Heart left ventricle (tissue), 13 donors: Measurements from ENCODE around the gene SNHG17.
"Not testable (repeated sequence)": the region's sequence is repeated elsewhere in the genome, so short reads cannot be mapped to it uniquely, and the experiment has no call there.

Source experiments
- POLR2A ChIP-seq, 2 donors: fragments of 450-650 bp; IDR thresholded peaks; one replicate each; pipeline ENCODE4 v1.6.1; 2017; ENCODE audit warnings: antibody characterized with exemption in 2 of 2, mild to moderate bottlenecking in 2 of 2, moderate library complexity in 2 of 2
- TF ChIP-seq, protein P1 (sequence below), 12 donors: fragments of 200-600 bp; sonication (generic) in 4 of 12; IDR thresholded peaks; one replicate each; pipeline versions ENCODE4 v1.5.0 to v1.8.0; 2018 to 2022; ENCODE audit warnings: antibody characterized with exemption in 12 of 12, mild to moderate bottlenecking in 5 of 12
- donor health status: ischemic (EF 13 %, LVEDD 7.1; RV severe dilation, severe dysfunction).
- donor health status: DM: no; HTN: yes; CAD: no.
- donor health status: DM: no; HTN: no; CAD: no.
- donor health status: ischemic (EF 25% LVEDD 6.9; RV normal size, moderate dysfunction).
- donor health status: ischemic (EF 25% LVEDD 5.7; RV mildly dilated, moderate dysfunction).
- donor health status: ischemic (EF 35%, LVEDD 5.7; RV mildly dilated, moderate dysfunction).
- donor health status: nonischemic (EF 11% LVEDD 7.7; RV severe dilation, severe dysfunction).
- donor health status: DM: yes; HTN: yes; CAD: no.
- donor health status: PGD.
- donor health status: ischemic (EF 29% LVEDD 5.4; RV normal size, mild dysfunction).
- donor health status: nonischemic (EF 23%, LVEDD 6.1; RV moderate dilation, normal function).

DNA sequence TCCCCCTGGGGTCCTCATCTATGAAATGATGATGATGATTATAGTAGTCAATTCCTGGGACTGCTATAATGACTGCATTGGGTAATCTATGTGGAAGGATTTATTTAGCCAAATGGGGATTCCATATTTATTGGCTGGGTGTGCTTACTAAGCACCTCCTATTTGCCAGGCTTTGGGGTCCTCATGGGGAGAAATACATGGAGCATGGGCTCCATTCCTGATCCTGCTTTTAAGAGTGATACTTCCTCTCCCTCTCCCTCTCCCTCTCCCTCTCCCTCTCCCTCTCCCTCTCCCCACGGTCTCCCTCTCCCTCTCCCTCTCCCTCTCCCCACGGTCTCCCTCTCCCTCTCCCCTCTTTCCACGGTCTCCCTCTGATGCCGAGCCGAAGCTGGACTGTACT is 57.3 kb downstream of the SNHG17 start:
- TF ChIP-seq, protein P1, sequence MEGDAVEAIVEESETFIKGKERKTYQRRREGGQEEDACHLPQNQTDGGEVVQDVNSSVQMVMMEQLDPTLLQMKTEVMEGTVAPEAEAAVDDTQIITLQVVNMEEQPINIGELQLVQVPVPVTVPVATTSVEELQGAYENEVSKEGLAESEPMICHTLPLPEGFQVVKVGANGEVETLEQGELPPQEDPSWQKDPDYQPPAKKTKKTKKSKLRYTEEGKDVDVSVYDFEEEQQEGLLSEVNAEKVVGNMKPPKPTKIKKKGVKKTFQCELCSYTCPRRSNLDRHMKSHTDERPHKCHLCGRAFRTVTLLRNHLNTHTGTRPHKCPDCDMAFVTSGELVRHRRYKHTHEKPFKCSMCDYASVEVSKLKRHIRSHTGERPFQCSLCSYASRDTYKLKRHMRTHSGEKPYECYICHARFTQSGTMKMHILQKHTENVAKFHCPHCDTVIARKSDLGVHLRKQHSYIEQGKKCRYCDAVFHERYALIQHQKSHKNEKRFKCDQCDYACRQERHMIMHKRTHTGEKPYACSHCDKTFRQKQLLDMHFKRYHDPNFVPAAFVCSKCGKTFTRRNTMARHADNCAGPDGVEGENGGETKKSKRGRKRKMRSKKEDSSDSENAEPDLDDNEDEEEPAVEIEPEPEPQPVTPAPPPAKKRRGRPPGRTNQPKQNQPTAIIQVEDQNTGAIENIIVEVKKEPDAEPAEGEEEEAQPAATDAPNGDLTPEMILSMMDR (IDR thresholded peaks at IDR 0.05) = not testable (repeated sequence)
- TF ChIP-seq POLR2A (IDR thresholded peaks at IDR 0.05) = not testable (repeated sequence)
